ENCODE measurements around the gene TTC7B. TPM values are rescaled to one million over a fixed set of nuclear protein-coding genes. Genes with fewer than 3 reads are reported as not detected.
A peak's percentile ranks its signal among the peaks of the same experiment; 100 is the strongest.

TTC7B gene
- total and polyA plus RNA-seq, 2 donors (not counting 3 experiments of a cell fraction or from before 2014, with no cell fraction given): 46.8 to 76.5 TPM

- no peaks in the 10 kb centered on the region for H3K9me3 ChIP-seq (replicated peaks; ENCODE audit: control insufficient read depth, insufficient read depth, low read length)
- FAIRE-seq: no peak
- H4K20me1 ChIP-seq (replicated peaks; ENCODE audit: control insufficient read depth, extremely low read depth, insufficient read depth, low read length): no peaks in the 10 kb centered on the region
- no peak overlapping the region for H3K4me2 ChIP-seq (ENCODE audit: insufficient read depth, low read length)
- no peaks in the 10 kb centered on the region for H3K79me2 ChIP-seq (ENCODE audit: control insufficient read depth, insufficient read depth, low read length)
- H3K4me3 ChIP-seq (replicated peaks in 1 of 3; ENCODE audit: insufficient read depth in 1 of 3, low read depth in 1 of 3, low read length in 3 of 3): no peak overlapping the region
- peaks cover 0 to 2% of the 10 kb centered on the region in 2 experiments for H3K36me3 ChIP-seq (ENCODE audit: control insufficient read depth in 2 of 2, extremely low read depth in 1 of 2, insufficient read depth in 2 of 2, low read length in 2 of 2)
- intact Hi-C loops (cut with micrococcal nuclease) (no loop called here), dilution Hi-C loops (cut with MboI; ENCODE audit: extremely low pct_ligation_motif_present, low sequenced_read_pairs) (no loop called here)
- H3K9me1 ChIP-seq (replicated peaks; ENCODE audit: control insufficient read depth, extremely low read depth, insufficient read depth, low read length): peaks cover 2% of the 10 kb centered on the region
- H3K4me1 ChIP-seq (ENCODE audit: control insufficient read depth, extremely low read depth, insufficient read depth, low read length): peaks cover 8% of the 10 kb centered on the region
- BruUV-seq (replicated peaks): no TSS peak
- no peak overlapping the region for H2AFZ ChIP-seq (ENCODE audit: low read depth, low read length)
- no peak for DNase-seq (ENCODE audit: low read depth, low spot score)
- CTCF ChIA-PET: interaction anchor here (0.9 to 3.5 kb wide), 4 partner anchors 9 to 454 kb away, joined by 3 to 18 read pairs (median 4); no protein-coding TSS in a partner anchor
- POLR2A ChIA-PET: interaction anchor here (1.1 kb wide), 1 partner anchor 60 kb away, joined by 3 read pairs; no protein-coding TSS in a partner anchor
- no peak for TF ChIP-seq GATA2 (IDR thresholded peaks at IDR 0.05; ENCODE audit: insufficient read depth, insufficient read length, low read depth, low read length)
- no peak for TF ChIP-seq CTCF (IDR thresholded peaks at IDR 0.05; ENCODE audit: extremely low read depth in 1 of 2, insufficient read depth in 1 of 2, low read depth in 1 of 2, low read length in 2 of 2)
- no peak for TF ChIP-seq MAX (IDR thresholded peaks at IDR 0.05; ENCODE audit: insufficient read depth, insufficient read length)
- no peaks in the 10 kb centered on the region for H3K27me3 ChIP-seq (ENCODE audit: control insufficient read depth in 2 of 2, insufficient read depth in 2 of 2, low read length in 2 of 2)
- peak overlapping the region; percentile 15 for H3K27ac ChIP-seq (ENCODE audit: insufficient read depth, low read depth, low read length)
- H3K9ac ChIP-seq (replicated peaks; ENCODE audit: extremely low read depth, insufficient read depth, low read length): no peak overlapping the region
Observed at GRCh38 chr14:90743425-90743824, 72.8 kb downstream of the TTC7B start.

DNA sequence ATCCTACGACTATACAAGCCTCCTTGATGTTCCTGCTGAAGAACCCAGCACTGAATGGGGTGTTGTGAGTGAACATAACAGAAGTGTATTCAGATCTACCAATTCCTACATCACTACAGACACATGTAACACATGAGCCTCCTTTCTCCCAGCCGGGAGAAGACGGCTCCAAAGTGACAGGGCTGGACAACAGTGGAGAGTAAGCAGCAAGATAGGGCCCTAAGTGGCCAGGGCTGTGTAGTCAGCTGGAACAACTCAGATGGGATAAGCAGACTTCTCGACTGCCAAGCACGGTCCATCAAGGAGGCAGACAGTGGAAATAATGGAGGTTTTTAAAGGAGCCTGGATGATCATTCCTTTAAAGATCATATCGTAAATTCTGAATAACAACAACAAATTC, 73.5 kb downstream of the TTC7B start:
- POLR2A ChIA-PET: interaction anchor here (1.1 kb wide), 1 partner anchor 61 kb away, joined by 3 read pairs; no protein-coding TSS in a partner anchor
- no TSS peak for BruUV-seq (replicated peaks)

More for the DNA sequence above, 73.5 kb downstream of the TTC7B start:
- Histone ChIP-seq H3K27ac (ENCODE audit: insufficient read depth, low read depth, low read length) (no peak overlapping the region), H2AFZ (ENCODE audit: low read depth, low read length) (no peak overlapping the region), H3K9me3 (replicated peaks; ENCODE audit: control insufficient read depth, insufficient read depth, low read length) (no peaks in the 10 kb centered on the region), H3K9me1 (replicated peaks; ENCODE audit: control insufficient read depth, extremely low read depth, insufficient read depth, low read length) (peaks cover 2% of the 10 kb centered on the region), H3K36me3 (ENCODE audit: control insufficient read depth in 2 of 2, extremely low read depth in 1 of 2, insufficient read depth in 2 of 2, low read length in 2 of 2) (peaks cover 0 to 2% of the 10 kb centered on the region in 2 experiments), H3K27me3 (ENCODE audit: control insufficient read depth in 2 of 2, insufficient read depth in 2 of 2, low read length in 2 of 2) (no peaks in the 10 kb centered on the region), H3K4me3 (replicated peaks in 1 of 3; ENCODE audit: insufficient read depth in 1 of 3, low read depth in 1 of 3, low read length in 3 of 3) (no peak overlapping the region), H3K4me2 (ENCODE audit: insufficient read depth, low read length) (no peak overlapping the region), H3K4me1 (ENCODE audit: control insufficient read depth, extremely low read depth, insufficient read depth, low read length) (peaks cover 8% of the 10 kb centered on the region), H3K9ac (replicated peaks; ENCODE audit: extremely low read depth, insufficient read depth, low read length) (no peak overlapping the region), H4K20me1 (replicated peaks; ENCODE audit: control insufficient read depth, extremely low read depth, insufficient read depth, low read length) (no peaks in the 10 kb centered on the region), H3K79me2 (ENCODE audit: control insufficient read depth, insufficient read depth, low read length) (no peaks in the 10 kb centered on the region)
- TF ChIP-seq POLR2A (IDR thresholded peaks at IDR 0.05; ENCODE audit: low read depth, low read length) (no peak), CTCF (IDR thresholded peaks at IDR 0.05; ENCODE audit: extremely low read depth in 1 of 2, insufficient read depth in 1 of 2, low read depth in 1 of 2, low read length in 2 of 2) (no peak), POLR2AphosphoS5 (IDR thresholded peaks at IDR 0.05; ENCODE audit: insufficient read depth, low read depth, low read length) (no peak), EZH2 (IDR thresholded peaks at IDR 0.05; ENCODE audit: borderline replicate concordance, low read depth, low read length, severe bottlenecking) (no peak), MYC (IDR thresholded peaks at IDR 0.05; ENCODE audit: low read depth, low read length) (no peak), MAX (IDR thresholded peaks at IDR 0.05; ENCODE audit: insufficient read depth, insufficient read length) (no peak)
- CTCF ChIA-PET: interaction anchor here (1.5 to 3.5 kb wide), 2 partner anchors 15 to 17 kb away, joined by 3 to 18 read pairs; no protein-coding TSS in a partner anchor
- no peak for DNase-seq (ENCODE audit: low read depth, low spot score)
- FAIRE-seq: no peak
- dilution Hi-C loops (cut with MboI; ENCODE audit: extremely low pct_ligation_motif_present, low sequenced_read_pairs) (no loop called here), intact Hi-C loops (cut with micrococcal nuclease) (no loop called here)

Measured in endothelial cell of umbilical vein (primary cell).